ENCODE measurements around the gene PLA2R1.
"Not testable (repeated sequence)": the region's sequence is repeated elsewhere in the genome, so short reads cannot be mapped to it uniquely, and the experiment has no call there.

The PLA2R1 gene

GRCh38 chr2:160063271-160063670 is 856 bp upstream of the PLA2R1 start:
- no peak for DNase-seq

GRCh38 chr2:160061944-160062291 is 497 bp downstream of the PLA2R1 start:
- no peak for DNase-seq

GRCh38 chr2:160061533-160061932 is 882 bp downstream of the PLA2R1 start:
- DNase-seq: no peak

DNA sequence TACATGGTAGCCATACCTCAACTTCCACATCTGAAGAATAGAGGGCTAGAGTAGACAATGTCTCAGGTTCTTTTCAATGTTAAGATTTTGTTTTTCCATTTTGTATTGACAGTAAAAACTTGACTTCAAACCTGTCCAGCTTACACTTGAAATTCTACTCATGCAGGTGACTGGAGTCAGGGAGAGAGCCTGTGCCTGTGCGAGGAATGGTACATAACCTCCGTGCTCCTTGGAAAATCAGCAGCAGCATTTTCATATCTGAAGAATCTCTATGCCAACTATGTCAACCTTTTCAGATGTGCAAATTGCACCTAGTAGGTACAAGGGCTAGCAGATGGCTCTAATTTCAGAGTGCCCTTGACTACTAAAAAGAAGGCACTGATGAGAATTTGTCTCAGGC is 2.1 kb downstream of the PLA2R1 start:
- no peak for DNase-seq

- DNase-seq: no peak
Measured at GRCh38 chr2:160057356-160057755, 5.1 kb downstream of the PLA2R1 start.

GRCh38 chr2:160055726-160056108 is 6.7 kb downstream of the PLA2R1 start:
- DNase-seq: no peak

- no peak for DNase-seq
Measured at GRCh38 chr2:160054984-160055725, 7.3 kb downstream of the PLA2R1 start.

GRCh38 chr2:160053946-160054345 is 8.5 kb downstream of the PLA2R1 start:
- no peak for DNase-seq

DNA sequence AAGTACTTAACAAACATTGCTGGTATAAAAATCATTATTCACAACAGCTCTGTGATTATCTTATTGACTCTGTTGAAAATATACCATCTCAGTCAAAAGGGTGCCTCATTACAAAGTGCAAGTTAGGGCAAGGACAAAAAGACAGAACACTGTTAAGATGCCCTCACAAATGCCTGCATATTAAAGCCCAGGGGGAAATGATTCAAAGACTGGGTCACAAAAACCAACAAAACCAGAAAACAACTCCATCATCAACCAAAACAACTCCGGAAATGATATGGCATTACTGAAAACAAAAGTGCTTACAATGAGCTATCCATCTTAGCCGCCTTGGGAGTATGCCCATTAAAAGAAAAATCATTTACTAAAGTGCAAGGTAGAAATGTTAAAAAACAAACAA is 9.9 kb downstream of the PLA2R1 start:
- no peak for DNase-seq

- no peak for DNase-seq
Measured at GRCh38 chr2:160051371-160051800, 11.0 kb downstream of the PLA2R1 start.

- no peak for DNase-seq
Measured at GRCh38 chr2:160050147-160050546, 12.3 kb downstream of the PLA2R1 start.

- no peak for DNase-seq
Measured at GRCh38 chr2:160045703-160046210, 16.7 kb downstream of the PLA2R1 start.

GRCh38 chr2:160044728-160045127 is 17.7 kb downstream of the PLA2R1 start:
- DNase-seq: no peak

DNA sequence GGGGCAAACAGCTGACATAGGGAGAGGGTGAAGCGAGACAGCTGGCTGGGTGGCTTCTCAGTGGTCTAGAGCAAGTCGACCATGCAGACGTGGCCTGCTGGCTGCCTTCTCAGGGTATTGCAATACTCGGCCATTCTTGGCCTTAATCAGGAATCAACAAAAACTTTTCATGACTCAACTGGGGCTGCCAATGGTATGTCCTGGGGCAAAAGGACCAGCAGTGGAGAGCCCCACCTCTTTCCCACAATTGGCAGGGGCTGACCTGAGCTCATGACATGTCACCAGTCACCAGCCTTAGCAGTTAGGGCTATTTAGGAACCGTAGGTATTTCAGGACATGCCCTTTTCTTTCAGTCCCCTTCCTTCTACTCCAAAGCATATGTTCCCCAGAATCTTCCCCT is 19.1 kb downstream of the PLA2R1 start:
- DNase-seq: no peak

DNA sequence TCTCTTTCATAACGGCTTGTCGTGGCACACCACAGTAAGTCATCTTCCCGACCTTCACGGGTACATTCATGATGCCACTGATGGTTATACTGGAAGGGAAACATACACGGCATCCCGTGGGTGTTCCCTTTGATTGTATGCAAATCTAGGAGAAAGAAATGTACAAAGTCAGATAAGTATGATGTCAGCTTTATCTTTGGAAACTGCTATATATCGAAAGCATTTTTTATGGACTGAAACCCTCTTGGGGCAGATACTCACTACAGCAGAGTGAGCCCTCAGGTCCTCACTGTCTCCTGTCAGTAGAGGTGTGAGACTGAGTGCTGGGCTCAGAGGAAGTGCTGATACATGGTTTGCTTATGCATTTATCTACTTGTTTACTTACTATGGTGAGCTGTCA is 20.4 kb downstream of the PLA2R1 start:
- DNase-seq: no peak

GRCh38 chr2:160041091-160041490 is 21.3 kb downstream of the PLA2R1 start:
- no peak for DNase-seq

GRCh38 chr2:160039166-160039903 is 23.1 kb downstream of the PLA2R1 start:
- DNase-seq: no peak

DNA sequence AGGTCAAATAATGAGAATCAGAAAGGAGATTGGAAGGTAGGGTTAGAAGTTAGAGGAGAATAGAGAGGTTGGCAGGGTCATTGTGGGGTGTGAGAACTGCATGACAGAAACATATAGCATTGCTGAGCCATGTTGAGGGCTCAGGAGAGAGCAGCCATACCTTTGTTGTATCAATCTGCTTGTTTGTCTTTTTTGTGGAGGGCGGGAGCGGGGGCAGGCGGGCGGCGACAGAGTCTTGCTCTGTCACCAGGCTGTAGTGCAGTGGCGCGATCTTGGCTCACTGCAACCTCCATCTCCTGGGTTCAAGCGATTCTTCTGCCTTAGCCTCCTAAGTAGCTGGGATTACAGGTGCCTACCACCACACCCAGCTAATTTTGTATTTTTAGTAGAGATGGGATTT is 23.8 kb downstream of the PLA2R1 start:
- DNase-seq: not testable (repeated sequence)

- DNase-seq: no peak
Measured at GRCh38 chr2:160036736-160037135, 25.7 kb downstream of the PLA2R1 start.

DNA sequence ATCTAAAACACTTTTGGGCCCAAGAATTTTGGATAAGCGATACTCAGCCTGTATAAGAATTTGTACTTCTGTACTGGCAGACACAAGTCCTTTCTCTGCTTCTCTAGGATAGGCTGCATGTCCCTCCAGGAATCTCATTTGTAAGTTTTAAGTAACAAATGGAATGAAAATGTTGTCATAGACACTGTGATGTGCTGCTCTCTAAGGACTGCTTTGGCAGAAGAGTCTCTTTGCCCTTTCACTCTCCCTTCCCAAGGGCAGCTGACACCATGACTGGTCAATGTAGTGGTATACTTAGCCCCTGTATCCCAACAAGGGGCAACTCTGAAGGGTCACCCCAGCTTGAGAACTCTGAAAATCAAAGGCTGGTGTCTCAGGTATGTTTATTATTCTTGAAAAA is 27.3 kb downstream of the PLA2R1 start:
- DNase-seq: no peak

DNA sequence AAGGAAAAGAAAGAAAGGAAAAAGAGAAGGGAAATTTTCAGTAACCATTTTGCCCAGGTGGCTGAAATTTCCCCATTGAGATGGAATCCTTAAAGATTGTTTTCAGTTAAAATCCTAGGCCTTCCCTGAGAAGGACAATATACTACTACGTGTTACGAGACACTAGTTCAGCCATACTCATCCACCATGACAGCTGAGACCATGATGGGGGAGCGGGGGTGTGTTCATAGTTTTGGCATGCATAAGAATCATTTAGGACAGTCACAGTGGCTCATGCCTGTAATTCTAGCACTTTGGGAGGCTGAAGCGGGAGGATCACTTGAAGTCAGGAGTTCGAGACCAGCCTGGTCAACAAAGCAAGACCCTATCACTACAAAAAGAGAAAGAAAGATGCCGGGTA is 28.0 kb downstream of the PLA2R1 start:
- no peak for DNase-seq

- DNase-seq: no peak
Measured at GRCh38 chr2:160033732-160034392, 28.6 kb downstream of the PLA2R1 start.

- DNase-seq: no peak
Measured at GRCh38 chr2:160029270-160029628, 33.2 kb downstream of the PLA2R1 start.
